Activated T-helper 2 cell treated with anti-CD3 and anti-CD28 coated beads, Interferon-gamma antibody, Interleukin-2, Interleukin-4, amounts not matched to agents 10 μg/mL and 5 μg/mL and 100 μg/mL, durations not matched to agents 14 hours and 24 hours and 36 hours (primary cell): ENCODE data around the gene SIPA1L3. TPM values are rescaled to one million over a fixed set of nuclear protein-coding genes. Genes with fewer than 3 reads are reported as not detected.
"Not testable (repeated sequence)": the region's sequence is repeated elsewhere in the genome, so short reads cannot be mapped to it uniquely, and the experiment has no call there.

Experiments used
- DNase-seq: peaks from one replicate; pipeline ENCODE4 v3.0.0; 2021; ENCODE audit warnings: low spot score
- H3K27ac Mint-ChIP-seq: one replicate; pipeline ENCODE4 v1.8.0; 2021; ENCODE audit warnings: mixed read lengths
- H3K27me3 Mint-ChIP-seq: one replicate; pipeline ENCODE4 v1.8.0; 2021; ENCODE audit warnings: low read depth, mixed read lengths
- H3K36me3 Mint-ChIP-seq: one replicate; pipeline ENCODE4 v1.8.0; 2021; ENCODE audit warnings: low read depth, mixed read lengths
- H3K4me1 Mint-ChIP-seq: one replicate; pipeline ENCODE4 v1.8.0; 2021; ENCODE audit warnings: low read depth, mixed read lengths
- H3K4me3 Mint-ChIP-seq: one replicate; pipeline ENCODE4 v1.8.0; 2021; ENCODE audit warnings: low read depth, mild to moderate bottlenecking, moderate library complexity, mixed read lengths
- H3K9me3 Mint-ChIP-seq: one replicate; pipeline ENCODE4 v1.8.0; 2021; ENCODE audit warnings: mixed read lengths
- intact Hi-C: fragments of 100-400 bp; cut with micrococcal nuclease; formaldehyde crosslinking; loops from one replicate; pipeline ENCODE4 v1.15.1; 2023
- total RNA-seq: library from RNA; stranded (reverse); gene quantifications from 2 replicates; pipeline ENCODE4 v1.2.3, GENCODE V29; 2022

Gene SIPA1L3
- total RNA-seq, 1 donor from 2014 or later, result 15.9 TPM

GRCh38 chr19:38224014-38224862 lies 317.2 kb downstream of the SIPA1L3 start, which contains the start of gene DPF1:
Gene DPF1, minus strand, starts transcription at chr19:38224222. Its CDS starts 80 bp downstream, at chr19:38224142.
- peak within 1 kb of the TSS; percentile 48 for H3K27ac Mint-ChIP-seq
- H3K4me1 Mint-ChIP-seq, result peaks cover 14% of the 10 kb centered on the region
- intact Hi-C loops, result loop anchor here (5.0 kb wide), 1 partner anchor 322 kb away; no protein-coding TSS in a partner anchor
- no peaks in the 10 kb centered on the region for H3K9me3 Mint-ChIP-seq
- peaks cover 46% of the 10 kb centered on the region for H3K27me3 Mint-ChIP-seq
- peak within 1 kb of the TSS; percentile 78 for H3K4me3 Mint-ChIP-seq
- peak; percentile 49 for DNase-seq
- H3K36me3 Mint-ChIP-seq, result no peaks in the 10 kb centered on the region

GRCh38 chr19:38224863-38225218 lies 317.8 kb downstream of the SIPA1L3 start:
- not testable (repeated sequence) for H3K9me3 Mint-ChIP-seq, H3K36me3 Mint-ChIP-seq, H3K4me3 Mint-ChIP-seq, H3K27ac Mint-ChIP-seq, DNase-seq
- Mint-ChIP-seq H3K27me3 (peaks cover 47% of the 10 kb centered on the region), H3K4me1 (peaks cover 14% of the 10 kb centered on the region)
- intact Hi-C loops, result loop anchor here (5.0 kb wide), 1 partner anchor 323 kb away; no protein-coding TSS in a partner anchor

DNA sequence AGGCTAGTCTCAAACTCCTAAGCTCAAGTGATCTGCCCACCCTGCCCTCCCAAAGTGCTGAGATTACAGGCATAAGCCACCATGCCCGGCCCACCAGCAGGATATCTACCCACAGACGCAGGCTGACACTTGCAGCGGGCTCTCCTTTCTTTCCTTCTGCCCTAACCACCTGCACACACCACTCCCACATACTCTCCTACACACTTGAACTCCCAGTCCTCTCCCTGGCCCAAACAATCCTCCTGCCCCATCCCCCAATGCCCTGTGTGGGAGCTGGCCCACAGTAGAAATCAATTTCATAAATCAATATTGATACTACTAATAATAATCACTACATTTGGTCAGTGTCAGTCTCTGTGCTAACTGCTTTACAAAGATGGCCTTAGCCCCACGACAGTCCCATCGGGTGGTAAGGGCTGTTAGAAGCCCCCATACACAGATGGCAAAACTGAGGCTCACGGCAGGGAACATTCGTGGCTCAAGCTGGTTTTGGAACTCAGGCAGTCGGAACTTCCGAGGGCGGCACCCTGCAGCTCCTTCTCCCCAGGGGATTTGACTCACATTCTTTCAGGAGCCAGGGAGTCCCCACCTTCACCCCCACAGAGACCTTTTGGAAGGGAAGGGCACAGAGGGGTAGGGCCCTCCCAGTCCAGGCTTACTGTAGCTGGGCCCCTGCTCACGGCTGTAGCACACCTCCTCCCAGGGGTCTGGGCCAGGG lies 320.4 kb downstream of the SIPA1L3 start:
- intact Hi-C loops, result no loop called here
- peaks cover 53% of the 10 kb centered on the region for H3K27me3 Mint-ChIP-seq
- no peak overlapping the region for H3K27ac Mint-ChIP-seq
- peaks cover 14% of the 10 kb centered on the region for H3K4me1 Mint-ChIP-seq
- no peak for DNase-seq
- no peaks in the 10 kb centered on the region for H3K36me3 Mint-ChIP-seq
- no peaks in the 10 kb centered on the region for H3K9me3 Mint-ChIP-seq
- H3K4me3 Mint-ChIP-seq, result peak overlapping the region; percentile 43

DNA sequence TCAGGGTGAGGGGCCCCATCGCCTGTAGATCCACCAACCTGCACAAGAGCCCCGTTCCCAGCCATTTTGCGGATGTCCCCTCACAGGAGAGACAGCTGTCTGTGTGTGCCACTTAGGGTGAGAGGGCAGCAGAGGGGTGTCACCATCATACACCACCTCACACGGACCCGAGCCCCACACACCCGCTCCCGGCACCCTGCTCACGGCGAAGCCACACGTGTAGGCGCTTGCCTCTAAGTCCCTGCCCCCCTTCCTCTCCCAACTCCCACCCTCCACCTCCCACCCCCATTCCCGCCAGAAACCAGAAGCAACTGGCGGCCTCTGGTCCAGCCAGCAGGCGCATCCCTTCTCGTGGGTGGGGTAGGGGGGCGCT lies 321.0 kb downstream of the SIPA1L3 start:
- DNase-seq, result no peak
- intact Hi-C loops, result no loop called here
- Mint-ChIP-seq H3K27ac (no peak overlapping the region), H3K36me3 (no peaks in the 10 kb centered on the region), H3K27me3 (peaks cover 52% of the 10 kb centered on the region), H3K4me3 (peak overlapping the region; percentile 43), H3K9me3 (no peaks in the 10 kb centered on the region), H3K4me1 (peaks cover 14% of the 10 kb centered on the region)

GRCh38 chr19:38228491-38229439 lies 321.8 kb downstream of the SIPA1L3 start:
- no peak overlapping the region for H3K27ac Mint-ChIP-seq
- peak overlapping the region; percentile 76 for H3K4me3 Mint-ChIP-seq
- H3K36me3 Mint-ChIP-seq, result no peaks in the 10 kb centered on the region
- DNase-seq, result no peak
- H3K9me3 Mint-ChIP-seq, result no peaks in the 10 kb centered on the region
- H3K27me3 Mint-ChIP-seq, result peaks cover 47% of the 10 kb centered on the region
- intact Hi-C loops, result loop anchor here (1.0 kb wide), 1 partner anchor 107 kb away; the partner anchor contains the start of gene CATSPERG
- peaks cover 10% of the 10 kb centered on the region for H3K4me1 Mint-ChIP-seq

DNA sequence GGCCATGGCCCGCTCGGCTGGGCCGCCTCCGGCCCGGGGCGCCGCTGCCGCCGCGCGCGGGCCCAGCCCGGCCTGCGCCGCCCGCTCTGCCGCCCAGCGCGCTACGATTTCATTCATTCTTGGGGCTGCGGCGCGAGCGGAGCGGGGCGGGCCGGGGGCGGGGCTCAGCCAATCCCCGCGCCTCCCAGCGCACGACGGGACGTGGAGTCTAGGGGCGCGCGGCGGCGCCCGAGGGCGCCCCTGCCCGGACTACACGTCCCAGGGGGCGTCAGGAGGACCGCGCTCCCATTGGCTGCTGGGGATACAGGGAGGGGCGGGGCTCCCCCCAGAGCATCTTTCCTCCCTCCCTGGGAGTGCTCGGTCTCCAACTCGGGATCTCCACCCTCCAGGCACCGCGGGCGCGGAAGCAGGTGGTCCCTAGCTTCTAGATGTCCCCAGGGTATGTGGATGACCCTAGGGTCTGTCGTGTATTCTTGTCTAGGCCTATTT lies 322.6 kb downstream of the SIPA1L3 start:
- peak; percentile 71 for DNase-seq
- no peaks in the 10 kb centered on the region for H3K9me3 Mint-ChIP-seq
- H3K36me3 Mint-ChIP-seq, result no peaks in the 10 kb centered on the region
- peaks cover 43% of the 10 kb centered on the region for H3K27me3 Mint-ChIP-seq
- H3K27ac Mint-ChIP-seq, result no peak overlapping the region
- H3K4me1 Mint-ChIP-seq, result peaks cover 10% of the 10 kb centered on the region
- H3K4me3 Mint-ChIP-seq, result peak overlapping the region; percentile 26
- intact Hi-C loops, result loop anchor here (1.0 to 5.0 kb wide), 3 partner anchors 88 to 158 kb away; partner anchors contain the start of genes CATSPERG, GGN, KCNK6 and SPRED3

DNA sequence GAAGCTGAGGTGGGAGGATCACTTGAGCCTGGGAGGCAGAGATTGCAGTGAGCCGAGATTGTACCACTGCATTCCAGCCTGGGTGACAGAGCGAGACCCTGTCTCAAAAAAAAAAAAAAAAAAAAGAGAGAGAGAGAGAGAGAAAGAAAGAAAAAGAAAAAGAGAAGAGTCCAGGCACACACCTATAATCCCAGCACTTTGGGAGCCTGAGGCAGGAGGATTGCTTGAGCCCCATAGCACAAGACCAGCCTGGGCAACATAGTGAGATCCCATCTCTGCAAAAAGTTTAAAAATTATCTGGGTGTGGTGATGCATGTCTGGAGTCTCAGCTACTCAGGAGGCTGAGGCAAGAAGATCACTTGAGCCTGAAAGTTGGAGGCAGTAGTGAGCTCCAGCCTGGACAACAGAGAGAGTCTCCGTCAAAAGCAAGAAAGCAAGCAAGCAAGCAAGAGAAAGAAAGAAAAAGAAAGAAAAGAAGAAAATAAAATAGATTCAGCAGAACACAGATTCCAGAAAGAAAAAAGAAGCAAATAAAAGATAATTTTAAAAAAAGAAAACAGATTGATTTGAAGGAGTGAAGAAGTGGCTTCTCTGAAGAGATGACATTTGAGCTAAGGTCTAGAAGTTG lies 323.6 kb downstream of the SIPA1L3 start:
- H3K4me3 Mint-ChIP-seq, result not testable (repeated sequence)
- H3K27me3 Mint-ChIP-seq, result peaks cover 42% of the 10 kb centered on the region

GRCh38 chr19:38231918-38232317 lies 324.9 kb downstream of the SIPA1L3 start:
- Mint-ChIP-seq H3K4me1 (peaks cover 8% of the 10 kb centered on the region), H3K27ac (no peak overlapping the region), H3K9me3 (no peaks in the 10 kb centered on the region), H3K4me3 (no peak overlapping the region), H3K36me3 (no peaks in the 10 kb centered on the region), H3K27me3 (peaks cover 34% of the 10 kb centered on the region)
- DNase-seq, result no peak
- intact Hi-C loops, result loop anchor here (5.0 kb wide), 2 partner anchors 85 to 155 kb away; partner anchors contain the start of genes GGN, KCNK6, SPRED3 and YIF1B

More for the DNA sequence above, 323.6 kb downstream of the SIPA1L3 start:
- intact Hi-C loops, result loop anchor here (5.0 kb wide), 2 partner anchors 87 to 157 kb away; partner anchors contain the start of genes GGN, KCNK6, SPRED3 and YIF1B
- not testable (repeated sequence) for H3K9me3 Mint-ChIP-seq, H3K4me1 Mint-ChIP-seq, H3K27ac Mint-ChIP-seq, DNase-seq, H3K36me3 Mint-ChIP-seq

- H3K36me3 Mint-ChIP-seq, result no peaks in the 10 kb centered on the region
These were observed 326.8 kb downstream of the SIPA1L3 start for GRCh38 chr19:38233740-38234251.

DNA sequence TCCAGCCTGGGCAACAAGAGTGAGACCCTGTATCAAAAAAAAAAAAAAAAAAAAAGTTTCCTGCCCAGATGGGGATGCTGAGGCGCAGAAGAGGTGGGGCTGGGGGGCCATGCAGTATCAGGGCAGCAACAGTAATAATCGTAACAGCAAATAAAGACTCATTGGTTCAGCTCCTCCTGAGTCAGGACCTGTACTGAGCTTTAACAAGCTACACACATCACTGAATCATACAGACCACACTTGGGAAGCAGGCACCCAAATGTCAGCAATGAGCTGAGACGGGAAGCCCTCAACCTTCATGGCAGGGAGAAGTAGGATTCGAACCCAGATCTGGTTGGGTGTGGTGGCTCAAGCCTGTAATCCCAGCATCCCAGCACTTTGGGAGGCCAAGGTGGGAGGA lies 327.6 kb downstream of the SIPA1L3 start:
- Mint-ChIP-seq H3K36me3 (no peaks in the 10 kb centered on the region), H3K9me3 (no peaks in the 10 kb centered on the region), H3K27ac (no peak overlapping the region), H3K4me1 (peaks cover 4% of the 10 kb centered on the region), H3K27me3 (peaks cover 19% of the 10 kb centered on the region), H3K4me3 (no peak overlapping the region)
- intact Hi-C loops, result loop anchor here (5.0 kb wide), 2 partner anchors 83 to 153 kb away; partner anchors contain the start of genes GGN, KCNK6, SPRED3 and YIF1B
- no peak for DNase-seq

More at GRCh38 chr19:38233740-38234251, 326.8 kb downstream of the SIPA1L3 start:
- no peaks in the 10 kb centered on the region for H3K9me3 Mint-ChIP-seq
- intact Hi-C loops, result loop anchor here (5.0 kb wide), 2 partner anchors 84 to 154 kb away; partner anchors contain the start of genes GGN, KCNK6, SPRED3 and YIF1B
- H3K4me3 Mint-ChIP-seq, result no peak overlapping the region
- H3K27ac Mint-ChIP-seq, result no peak overlapping the region
- H3K4me1 Mint-ChIP-seq, result peaks cover 4% of the 10 kb centered on the region
- DNase-seq, result peak; percentile 73
- H3K27me3 Mint-ChIP-seq, result peaks cover 21% of the 10 kb centered on the region

DNA sequence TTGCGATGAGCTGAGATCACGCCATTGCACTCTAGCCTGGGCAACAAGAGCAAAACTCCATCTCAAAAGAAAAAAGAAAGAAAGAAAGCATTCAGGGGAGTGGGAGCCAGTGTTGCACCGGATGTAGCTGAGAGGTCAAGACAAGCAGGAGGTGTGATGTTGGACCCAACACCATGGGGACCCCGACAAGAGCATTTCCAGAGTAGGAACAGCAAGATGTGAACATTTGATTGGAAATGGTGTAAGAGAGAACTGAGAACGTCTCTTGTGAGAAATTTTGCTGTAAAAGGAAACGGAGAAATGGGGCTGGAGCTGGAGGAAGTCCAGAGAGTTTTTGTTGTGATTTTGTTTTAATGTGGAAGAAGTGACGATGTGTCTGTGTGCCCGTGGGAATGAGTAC lies 332.8 kb downstream of the SIPA1L3 start:
- intact Hi-C loops, result loop anchor here (5.0 kb wide), 1 partner anchor 132 kb away; the partner anchor contains the start of gene PSMD8
- no peaks in the 10 kb centered on the region for H3K9me3 Mint-ChIP-seq
- DNase-seq, result no peak
- H3K36me3 Mint-ChIP-seq, result no peaks in the 10 kb centered on the region
- no peak overlapping the region for H3K4me3 Mint-ChIP-seq
- peaks cover 5% of the 10 kb centered on the region for H3K4me1 Mint-ChIP-seq
- H3K27me3 Mint-ChIP-seq, result no peaks in the 10 kb centered on the region
- H3K27ac Mint-ChIP-seq, result no peak overlapping the region
